ENCODE measurements around the gene CXorf66. TPM values are rescaled to one million over a fixed set of nuclear protein-coding genes. Genes with fewer than 3 reads are reported as not detected.

CXorf66 gene
- total RNA-seq, 2 donors from 2014 or later: not detected

DNA sequence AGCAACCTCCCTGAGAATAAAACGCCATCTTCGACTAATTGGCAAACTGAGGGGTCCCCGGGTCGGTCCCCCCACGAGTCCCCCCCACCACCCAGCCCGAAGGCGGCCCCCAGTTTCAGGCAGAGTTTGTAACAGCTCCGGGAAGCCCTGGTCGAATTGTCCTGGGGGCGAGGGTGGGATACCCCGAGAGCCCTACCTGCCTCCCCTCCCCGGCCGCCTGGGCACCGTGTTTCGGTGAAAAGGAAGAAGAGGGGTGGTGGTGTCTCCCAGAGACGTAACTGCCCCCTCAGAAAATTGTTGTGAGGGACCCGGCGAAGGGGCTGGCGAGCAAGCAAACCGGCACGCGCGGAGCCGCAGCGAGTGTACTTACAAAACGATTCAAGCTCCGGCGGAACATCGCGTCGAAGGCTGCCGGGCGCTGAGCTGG, 33.7 kb downstream of the CXorf66 start:
- Histone ChIP-seq H3K36me3 (no peaks in the 10 kb centered on the region), H3K9me3 (no peaks in the 10 kb centered on the region), H3K4me3 (peak overlapping the region; percentile 58 to 79), H3K4me1 (no peaks in the 10 kb centered on the region), H3K27ac (peak overlapping the region; percentile 64 to 96), H3K27me3 (no peaks in the 10 kb centered on the region)
- TF ChIP-seq, protein P1, sequence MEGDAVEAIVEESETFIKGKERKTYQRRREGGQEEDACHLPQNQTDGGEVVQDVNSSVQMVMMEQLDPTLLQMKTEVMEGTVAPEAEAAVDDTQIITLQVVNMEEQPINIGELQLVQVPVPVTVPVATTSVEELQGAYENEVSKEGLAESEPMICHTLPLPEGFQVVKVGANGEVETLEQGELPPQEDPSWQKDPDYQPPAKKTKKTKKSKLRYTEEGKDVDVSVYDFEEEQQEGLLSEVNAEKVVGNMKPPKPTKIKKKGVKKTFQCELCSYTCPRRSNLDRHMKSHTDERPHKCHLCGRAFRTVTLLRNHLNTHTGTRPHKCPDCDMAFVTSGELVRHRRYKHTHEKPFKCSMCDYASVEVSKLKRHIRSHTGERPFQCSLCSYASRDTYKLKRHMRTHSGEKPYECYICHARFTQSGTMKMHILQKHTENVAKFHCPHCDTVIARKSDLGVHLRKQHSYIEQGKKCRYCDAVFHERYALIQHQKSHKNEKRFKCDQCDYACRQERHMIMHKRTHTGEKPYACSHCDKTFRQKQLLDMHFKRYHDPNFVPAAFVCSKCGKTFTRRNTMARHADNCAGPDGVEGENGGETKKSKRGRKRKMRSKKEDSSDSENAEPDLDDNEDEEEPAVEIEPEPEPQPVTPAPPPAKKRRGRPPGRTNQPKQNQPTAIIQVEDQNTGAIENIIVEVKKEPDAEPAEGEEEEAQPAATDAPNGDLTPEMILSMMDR (IDR thresholded peaks at IDR 0.05): no peak
- no peak for DNase-seq (ENCODE audit: low spot score)

DNA sequence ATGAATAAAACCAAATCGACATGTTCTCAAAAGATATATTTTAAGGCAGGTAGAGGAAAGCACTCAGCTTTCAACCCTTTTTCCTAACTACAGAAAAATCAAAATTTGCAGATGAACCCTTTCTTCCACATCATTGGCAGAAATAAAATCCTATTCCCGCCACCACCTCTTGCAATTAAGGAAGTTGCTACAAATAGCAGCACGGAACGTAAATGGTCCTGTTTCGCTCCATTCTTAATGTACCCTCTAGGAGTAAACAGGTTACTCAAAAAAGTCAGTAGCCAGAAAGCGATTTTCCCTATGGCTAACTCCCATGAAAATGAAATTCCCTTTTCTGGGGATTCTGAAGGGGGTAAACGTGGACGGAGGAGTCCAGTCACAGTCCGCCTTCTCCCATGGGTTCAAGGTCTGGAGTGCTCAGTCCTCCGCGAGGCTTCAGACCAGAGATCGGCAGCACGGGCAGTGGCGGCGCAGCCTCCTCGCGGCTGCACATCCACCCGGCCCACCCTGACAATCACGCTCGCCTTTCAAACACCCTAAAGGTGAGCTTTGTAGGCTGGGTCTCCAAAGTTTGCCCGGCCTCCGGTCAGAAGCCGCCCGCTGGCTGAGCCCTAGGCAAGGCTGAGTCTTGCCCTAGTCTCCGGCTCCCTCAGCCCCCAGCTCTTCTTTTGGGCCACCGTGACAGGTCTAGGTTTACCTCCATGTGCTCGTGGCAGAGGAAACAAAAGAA, 34.2 kb downstream of the CXorf66 start:
- Histone ChIP-seq H3K27me3 (no peaks in the 10 kb centered on the region), H3K36me3 (no peaks in the 10 kb centered on the region), H3K27ac (peak overlapping the region; percentile 64 to 96), H3K4me1 (no peaks in the 10 kb centered on the region), H3K4me3 (peak overlapping the region; percentile 58 to 79), H3K9me3 (no peaks in the 10 kb centered on the region)
- DNase-seq (ENCODE audit: low spot score): no peak
- TF ChIP-seq, protein P1 (IDR thresholded peaks at IDR 0.05): no peak

GRCh38 chrX:139930401-139930800, 34.9 kb downstream of the CXorf66 start:
- H3K27me3 ChIP-seq: no peaks in the 10 kb centered on the region
- TF ChIP-seq, protein P1 (IDR thresholded peaks at IDR 0.05): no peak
- no peak overlapping the region for H3K4me3 ChIP-seq

GRCh38 chrX:139929876-139930275, 35.4 kb downstream of the CXorf66 start:
- no peaks in the 10 kb centered on the region for H3K27me3 ChIP-seq
- H3K36me3 ChIP-seq: no peaks in the 10 kb centered on the region
- no peaks in the 10 kb centered on the region for H3K9me3 ChIP-seq
- H3K27ac ChIP-seq: no peak overlapping the region
- no peak overlapping the region for H3K4me3 ChIP-seq
- TF ChIP-seq, protein P1 (IDR thresholded peaks at IDR 0.05): no peak
- DNase-seq (ENCODE audit: low spot score): no peak
- H3K4me1 ChIP-seq: no peaks in the 10 kb centered on the region

More at GRCh38 chrX:139930401-139930800, 34.9 kb downstream of the CXorf66 start:
- H3K36me3 ChIP-seq: no peaks in the 10 kb centered on the region
- H3K27ac ChIP-seq: no peak overlapping the region
- no peaks in the 10 kb centered on the region for H3K9me3 ChIP-seq
- no peaks in the 10 kb centered on the region for H3K4me1 ChIP-seq
- no peak for DNase-seq (ENCODE audit: low spot score)

DNA sequence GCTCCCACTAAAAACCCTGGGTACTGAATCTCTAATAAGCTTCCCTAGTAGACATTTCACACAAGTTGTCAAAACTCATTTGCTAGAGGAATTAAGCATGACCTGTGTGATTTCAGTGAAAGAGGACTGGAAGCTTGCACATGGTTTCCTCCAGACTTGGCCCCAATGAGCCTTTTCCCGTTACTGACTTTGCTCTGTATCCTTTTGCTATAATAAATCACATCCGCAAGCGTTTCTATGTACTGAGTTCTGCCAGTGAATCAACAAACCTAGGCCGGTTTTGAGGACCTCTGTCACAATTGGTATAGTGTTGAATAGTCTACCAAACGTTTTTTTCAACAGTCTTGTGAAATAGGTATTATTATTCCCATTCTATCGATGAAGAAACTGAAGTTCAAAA, 40.6 kb downstream of the CXorf66 start:
- TF ChIP-seq, protein P1 (IDR thresholded peaks at IDR 0.05): no peak
- no peak for DNase-seq (ENCODE audit: low spot score)
- no peak overlapping the region for H3K27ac ChIP-seq

More for the DNA sequence above, 40.6 kb downstream of the CXorf66 start:
- no peak overlapping the region for H3K4me3 ChIP-seq
- no peaks in the 10 kb centered on the region for H3K9me3 ChIP-seq
- no peaks in the 10 kb centered on the region for H3K4me1 ChIP-seq
- no peaks in the 10 kb centered on the region for H3K27me3 ChIP-seq
- no peaks in the 10 kb centered on the region for H3K36me3 ChIP-seq
